ENCODE measurements around the gene HTN1. TPM values are rescaled to one million over a fixed set of nuclear protein-coding genes. Genes with fewer than 3 reads are reported as not detected.

The HTN1 gene
- total RNA-seq, 1 donor from 2014 or later, result not detected

DNA sequence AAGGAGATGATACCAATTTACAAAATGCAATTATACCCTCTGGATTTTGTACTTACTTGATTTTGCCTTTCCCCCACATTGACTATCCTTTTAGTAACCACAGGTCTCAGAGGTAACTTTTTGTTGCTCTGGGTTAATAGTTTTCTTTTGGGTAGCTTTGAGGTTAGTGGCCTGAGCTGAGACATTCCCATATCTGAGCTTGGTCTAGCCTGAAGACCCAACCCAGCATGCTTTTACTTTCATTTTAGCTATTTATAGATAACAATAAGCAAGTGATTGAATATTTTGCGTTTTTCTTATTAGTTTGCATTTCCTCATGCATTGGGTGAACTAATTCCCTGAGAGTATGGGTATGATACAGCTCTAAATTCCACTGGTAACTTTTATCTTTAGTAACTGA lies 11.8 kb downstream of the HTN1 start:
- H3K27me3 Mint-ChIP-seq (ENCODE audit: low read depth), result no peaks in the 10 kb centered on the region
- no peaks in the 10 kb centered on the region for H3K9me3 Mint-ChIP-seq
- H3K4me1 Mint-ChIP-seq (ENCODE audit: low read depth), result no peaks in the 10 kb centered on the region
- H3K4me3 Mint-ChIP-seq (ENCODE audit: low read depth), result no peak overlapping the region
- intact Hi-C loops (cut with micrococcal nuclease), result no loop called here
- no peak for DNase-seq (ENCODE audit: low spot score)
- H3K36me3 Mint-ChIP-seq (ENCODE audit: low read depth), result no peaks in the 10 kb centered on the region
- no peak overlapping the region for H3K27ac Mint-ChIP-seq

DNA sequence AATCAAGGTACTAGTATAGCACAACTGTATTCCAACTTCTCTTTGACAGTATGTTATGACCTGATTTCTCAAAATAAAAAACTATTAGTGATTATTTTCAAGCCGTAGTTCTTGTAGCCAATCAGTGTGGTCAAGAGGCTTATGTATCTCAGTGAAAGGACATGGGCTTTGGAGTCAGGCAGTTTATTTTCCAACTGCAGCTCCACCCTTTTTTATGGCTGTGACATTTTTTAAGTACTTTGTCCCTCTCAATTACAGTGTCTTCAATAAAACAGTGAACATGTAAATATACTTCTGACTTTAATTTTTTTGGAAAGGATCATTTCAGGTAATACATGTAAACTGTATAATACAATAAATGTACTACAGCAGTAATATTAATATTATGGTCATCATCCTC lies 30.0 kb downstream of the HTN1 start:
- DNase-seq (ENCODE audit: low spot score), result no peak
- Mint-ChIP-seq H3K4me3 (ENCODE audit: low read depth) (no peak overlapping the region), H3K36me3 (ENCODE audit: low read depth) (no peaks in the 10 kb centered on the region), H3K4me1 (ENCODE audit: low read depth) (no peaks in the 10 kb centered on the region), H3K9me3 (no peaks in the 10 kb centered on the region), H3K27ac (no peak overlapping the region), H3K27me3 (ENCODE audit: low read depth) (no peaks in the 10 kb centered on the region)
- intact Hi-C loops (cut with micrococcal nuclease), result no loop called here

- Mint-ChIP-seq H3K27ac (no peak overlapping the region), H3K36me3 (ENCODE audit: low read depth) (no peaks in the 10 kb centered on the region), H3K4me1 (ENCODE audit: low read depth) (no peaks in the 10 kb centered on the region), H3K9me3 (no peaks in the 10 kb centered on the region), H3K4me3 (ENCODE audit: low read depth) (no peak overlapping the region), H3K27me3 (ENCODE audit: low read depth) (no peaks in the 10 kb centered on the region)
- intact Hi-C loops (cut with micrococcal nuclease), result no loop called here
- DNase-seq (ENCODE audit: low spot score), result no peak
Observed at GRCh38 chr4:70099206-70099605, 49.0 kb downstream of the HTN1 start.

Other genes with a start within 250 kb of the HTN1 start
- gene SULT1E1, start 190.3 kb upstream of the HTN1 start, total RNA-seq, result not detected in 2 replicates
- not detected in 2 replicates for gene CSN1S1, start 119.4 kb upstream of the HTN1 start, total RNA-seq
- gene CSN2, start 84.7 kb upstream of the HTN1 start, total RNA-seq, result not detected in 2 replicates
- gene STATH, start 54.5 kb upstream of the HTN1 start, total RNA-seq, result not detected in 2 replicates
- not detected in 2 replicates for gene HTN3, start 22.0 kb upstream of the HTN1 start, total RNA-seq
- not detected in 2 replicates for gene PRR27, start 103.8 kb downstream of the HTN1 start, total RNA-seq
- not detected in 2 replicates for gene ODAM, start 145.3 kb downstream of the HTN1 start, total RNA-seq
- not detected in 2 replicates for gene FDCSP, start 175.7 kb downstream of the HTN1 start, total RNA-seq
- not detected in 2 replicates for gene CSN3, start 192.2 kb downstream of the HTN1 start, total RNA-seq